Measurements from ENCODE around the gene CARNS1. TPM values are rescaled to one million over a fixed set of nuclear protein-coding genes. Genes with fewer than 3 reads are reported as not detected.

CARNS1 gene
- total RNA-seq, 1 donor from 2014 or later: 1.7 TPM

GRCh38 chr11:67466367-67466766, 50.9 kb downstream of the CARNS1 start:
- H3K36me3 ChIP-seq: no peaks in the 10 kb centered on the region
- no peaks in the 10 kb centered on the region for H3K9me3 ChIP-seq
- peaks cover 55% of the 10 kb centered on the region for H3K4me1 ChIP-seq
- no peak overlapping the region for H3K4me3 ChIP-seq
- intact Hi-C loops (cut with DNase I): loop anchor here (5.0 to 10.0 kb wide), 2 partner anchors 44 to 62 kb away; partner anchors contain the start of genes PPP1CA and TBC1D10C
- no peak for DNase-seq (ENCODE audit: extremely low spot score in 2 of 2)
- peak overlapping the region; percentile 37 for H3K27ac ChIP-seq
- no peaks in the 10 kb centered on the region for H3K27me3 ChIP-seq
- TF ChIP-seq CTCF (IDR thresholded peaks at IDR 0.05): no peak

DNA sequence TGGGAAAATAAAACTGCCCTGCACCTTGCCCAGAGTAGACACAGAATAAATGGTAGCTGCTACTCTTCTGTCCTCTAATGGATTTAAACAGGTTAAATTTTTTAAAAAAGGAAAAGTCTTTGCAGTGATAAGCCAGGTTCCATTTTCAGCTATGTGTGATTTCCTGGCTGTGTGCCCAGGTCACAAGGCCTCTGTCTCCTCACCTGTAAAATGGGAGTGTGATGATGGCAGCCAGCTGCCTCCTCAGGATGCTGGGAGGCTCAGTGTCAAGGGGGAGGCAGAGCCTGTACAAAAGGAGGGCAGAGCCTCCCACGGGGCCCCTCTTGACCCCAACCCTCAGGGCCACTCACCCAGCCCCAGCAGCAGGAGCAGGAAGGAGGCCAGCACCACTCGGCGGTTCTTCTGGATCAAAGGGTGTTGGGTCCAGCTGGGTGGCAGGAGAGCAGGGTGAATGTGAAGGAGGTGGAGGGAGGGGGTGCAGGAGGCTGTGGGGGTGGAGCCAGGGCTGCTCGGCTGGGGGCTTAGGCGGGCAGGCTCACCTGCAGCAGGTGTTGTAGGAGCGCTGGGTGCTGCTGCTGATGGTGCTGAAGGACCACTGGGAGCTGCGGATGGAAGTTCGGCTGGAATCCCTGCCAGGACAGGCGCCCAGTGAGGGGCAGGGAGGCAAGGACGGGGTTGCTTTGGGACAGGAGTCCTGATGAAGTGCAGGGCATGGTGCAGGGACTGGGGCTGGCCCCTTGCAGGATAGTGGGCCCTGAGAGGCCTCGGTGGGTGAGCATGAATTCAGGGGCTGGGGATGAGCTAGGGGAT, 51.7 kb downstream of the CARNS1 start:
- TF ChIP-seq POLR2A (IDR thresholded peaks at IDR 0.05) (no peak), POLR2AphosphoS5 (IDR thresholded peaks at IDR 0.05; ENCODE audit: insufficient read depth in 1 of 2, low read depth in 1 of 2) (no peak), CTCF (IDR thresholded peaks at IDR 0.05) (no peak)
- Histone ChIP-seq H3K4me3 (peak overlapping the region; percentile 67 to 87), H3K27me3 (no peaks in the 10 kb centered on the region), H3K36me3 (no peaks in the 10 kb centered on the region), H3K9me3 (no peaks in the 10 kb centered on the region), H3K27ac (no peak overlapping the region), H3K4me1 (peaks cover 55% of the 10 kb centered on the region)
- no peak for DNase-seq (ENCODE audit: extremely low spot score in 2 of 2)
- intact Hi-C loops (cut with DNase I): loop anchor here (5.0 to 10.0 kb wide), 2 partner anchors 45 to 62 kb away; partner anchors contain the start of genes PPP1CA and TBC1D10C

DNA sequence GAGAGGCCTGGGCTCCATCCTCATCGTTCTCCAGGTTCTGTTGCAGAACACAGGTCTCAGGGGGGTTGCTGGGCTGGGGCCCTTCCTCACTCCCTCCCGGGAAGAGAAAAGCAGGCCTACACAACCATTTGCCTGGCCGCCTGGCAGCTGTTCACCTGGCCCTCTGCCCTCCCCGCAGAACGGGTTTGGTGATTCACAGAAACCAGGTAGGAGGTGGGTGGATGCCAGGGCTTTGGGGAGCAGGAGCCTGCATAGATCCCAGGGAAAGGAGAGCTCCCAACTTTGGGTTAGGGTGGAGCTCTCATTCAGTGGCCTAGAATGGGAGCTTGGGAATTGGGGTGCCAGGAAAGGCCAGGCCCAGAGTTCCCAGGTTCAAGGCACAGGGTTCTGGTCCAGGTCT, 52.6 kb downstream of the CARNS1 start:
- H3K36me3 ChIP-seq: no peaks in the 10 kb centered on the region
- H3K4me3 ChIP-seq: peak overlapping the region; percentile 67 to 87
- TF ChIP-seq POLR2AphosphoS5 (IDR thresholded peaks at IDR 0.05; ENCODE audit: insufficient read depth in 1 of 2, low read depth in 1 of 2) (peak; percentile 22 to 71), CTCF (IDR thresholded peaks at IDR 0.05) (no peak), POLR2A (IDR thresholded peaks at IDR 0.05) (peak in 1 of 2 donors; percentile 13)
- no peaks in the 10 kb centered on the region for H3K9me3 ChIP-seq
- no peaks in the 10 kb centered on the region for H3K27me3 ChIP-seq
- peaks cover 55% of the 10 kb centered on the region for H3K4me1 ChIP-seq
- intact Hi-C loops (cut with DNase I): loop anchor here (5.0 to 10.0 kb wide), 2 partner anchors 46 to 63 kb away; partner anchors contain the start of genes PPP1CA and TBC1D10C
- no peak for DNase-seq (ENCODE audit: extremely low spot score in 2 of 2)
- H3K27ac ChIP-seq: peak overlapping the region; percentile 78

DNA sequence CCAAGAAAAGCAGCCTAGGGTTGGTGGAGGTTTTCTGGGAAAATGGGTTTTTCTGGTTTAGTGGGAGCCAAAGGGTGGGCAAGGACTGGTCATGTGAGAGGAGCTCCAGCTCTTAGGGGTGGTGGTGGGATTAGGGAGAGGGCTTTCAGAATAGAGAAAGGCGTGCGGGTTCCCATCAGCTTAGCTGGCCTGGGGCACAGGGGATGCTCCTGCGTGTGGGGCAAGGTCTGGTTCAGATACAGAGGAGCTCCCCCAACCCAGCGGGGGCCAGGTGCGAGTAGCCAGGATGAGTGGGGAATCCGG, 52.9 kb downstream of the CARNS1 start:
- H3K4me3 ChIP-seq: peak overlapping the region; percentile 67 to 87
- DNase-seq (ENCODE audit: extremely low spot score in 2 of 2): no peak
- H3K27me3 ChIP-seq: no peaks in the 10 kb centered on the region
- intact Hi-C loops (cut with DNase I): loop anchor here (5.0 to 10.0 kb wide), 2 partner anchors 46 to 64 kb away; partner anchors contain the start of genes PPP1CA and TBC1D10C
- H3K36me3 ChIP-seq: no peaks in the 10 kb centered on the region
- H3K9me3 ChIP-seq: no peaks in the 10 kb centered on the region
- peak overlapping the region; percentile 78 for H3K27ac ChIP-seq
- peaks cover 55% of the 10 kb centered on the region for H3K4me1 ChIP-seq
- TF ChIP-seq CTCF (IDR thresholded peaks at IDR 0.05): no peak
- TF ChIP-seq POLR2A (IDR thresholded peaks at IDR 0.05): no peak
- TF ChIP-seq POLR2AphosphoS5 (IDR thresholded peaks at IDR 0.05; ENCODE audit: insufficient read depth in 1 of 2, low read depth in 1 of 2): no peak
